Peyer's patch (tissue), 4 donors: Measurements from ENCODE around the gene PHETA1.

ENCODE experiments used
- CTCF ChIP-seq, 6 experiments: fragments of 450-650 bp in 4 of 6; fragments of 200-600 bp in 2 of 6; sonication (generic) in 1 of 6; IDR thresholded peaks; one replicate each; pipeline ENCODE4 v1.5.1; 2017 to 2019; ENCODE audit warnings: antibody characterized with exemption in 6 of 6, mild to moderate bottlenecking in 3 of 6, moderate library complexity in 1 of 6
- POLR2A ChIP-seq, 2 donors: fragments of 450-650 bp; IDR thresholded peaks; one replicate each; pipeline ENCODE4 v1.5.1; 2017; ENCODE audit warnings: antibody characterized with exemption in 2 of 2, mild to moderate bottlenecking in 2 of 2, moderate library complexity in 2 of 2

- TF ChIP-seq CTCF (IDR thresholded peaks at IDR 0.05) (no peak), POLR2A (IDR thresholded peaks at IDR 0.05) (no peak)
These were observed 40.5 kb upstream of the PHETA1 start for GRCh38 chr12:111409403-111409779.
